Measurements from ENCODE around the gene SETD4.

DNA sequence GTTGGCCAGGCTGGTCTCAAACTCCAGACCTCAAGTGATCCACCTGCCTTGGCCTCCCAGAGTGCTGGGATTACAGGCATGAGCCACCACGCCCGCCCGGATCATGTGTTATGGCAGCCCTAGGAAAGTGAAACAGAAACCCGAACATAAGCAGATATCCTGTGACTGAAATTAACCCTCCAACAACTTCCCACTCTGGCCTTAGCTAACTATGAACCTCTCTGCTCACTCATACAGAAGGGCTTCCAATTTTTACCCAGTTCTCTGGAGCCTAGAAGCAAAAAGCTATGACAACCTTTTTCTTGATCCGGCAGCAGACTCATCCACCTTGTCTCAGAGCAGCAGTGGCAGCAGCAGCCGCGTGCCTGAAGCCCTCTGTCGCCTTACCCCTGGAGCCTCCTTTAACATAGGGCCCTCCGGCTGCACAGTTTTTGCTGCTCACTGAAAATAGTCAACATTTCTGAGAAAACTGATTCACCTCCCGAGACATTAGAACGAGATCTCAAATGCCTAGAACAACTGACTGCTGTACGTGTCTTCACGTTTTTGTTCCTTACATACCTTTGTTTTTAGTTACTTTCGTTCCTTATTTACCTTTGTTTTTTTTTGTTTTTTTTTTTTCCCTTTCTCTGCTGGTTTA is 18.8 kb upstream of the SETD4 start:
- no peak for TF ChIP-seq ZNF274 (IDR thresholded peaks at IDR 0.05; ENCODE audit: low read depth, low read length)
- TF ChIP-seq SUZ12 (IDR thresholded peaks at IDR 0.05; ENCODE audit: extremely low read depth, insufficient read depth, insufficient read length): no peak
- TF ChIP-seq YY1 (IDR thresholded peaks at IDR 0.05; ENCODE audit: insufficient read depth, insufficient read length): no peak

All from NT2/D1 (cell line).